ENCODE measurements around the gene CRISP1.

Gene CRISP1

GRCh38 chr6:49826743-49827406 is 39.5 kb downstream of the CRISP1 start:
- no peak for DNase-seq (ENCODE audit: low spot score)
- in situ Hi-C loops (cut with MboI; ENCODE audit: low sequenced_read_pairs, unreplicated experiment), result no loop called here
- TF ChIP-seq, protein P1, sequence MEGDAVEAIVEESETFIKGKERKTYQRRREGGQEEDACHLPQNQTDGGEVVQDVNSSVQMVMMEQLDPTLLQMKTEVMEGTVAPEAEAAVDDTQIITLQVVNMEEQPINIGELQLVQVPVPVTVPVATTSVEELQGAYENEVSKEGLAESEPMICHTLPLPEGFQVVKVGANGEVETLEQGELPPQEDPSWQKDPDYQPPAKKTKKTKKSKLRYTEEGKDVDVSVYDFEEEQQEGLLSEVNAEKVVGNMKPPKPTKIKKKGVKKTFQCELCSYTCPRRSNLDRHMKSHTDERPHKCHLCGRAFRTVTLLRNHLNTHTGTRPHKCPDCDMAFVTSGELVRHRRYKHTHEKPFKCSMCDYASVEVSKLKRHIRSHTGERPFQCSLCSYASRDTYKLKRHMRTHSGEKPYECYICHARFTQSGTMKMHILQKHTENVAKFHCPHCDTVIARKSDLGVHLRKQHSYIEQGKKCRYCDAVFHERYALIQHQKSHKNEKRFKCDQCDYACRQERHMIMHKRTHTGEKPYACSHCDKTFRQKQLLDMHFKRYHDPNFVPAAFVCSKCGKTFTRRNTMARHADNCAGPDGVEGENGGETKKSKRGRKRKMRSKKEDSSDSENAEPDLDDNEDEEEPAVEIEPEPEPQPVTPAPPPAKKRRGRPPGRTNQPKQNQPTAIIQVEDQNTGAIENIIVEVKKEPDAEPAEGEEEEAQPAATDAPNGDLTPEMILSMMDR (IDR thresholded peaks at IDR 0.05; ENCODE audit: borderline replicate concordance, control extremely low read depth, extremely low read depth, insufficient read depth, missing control alignments), result no peak

DNA sequence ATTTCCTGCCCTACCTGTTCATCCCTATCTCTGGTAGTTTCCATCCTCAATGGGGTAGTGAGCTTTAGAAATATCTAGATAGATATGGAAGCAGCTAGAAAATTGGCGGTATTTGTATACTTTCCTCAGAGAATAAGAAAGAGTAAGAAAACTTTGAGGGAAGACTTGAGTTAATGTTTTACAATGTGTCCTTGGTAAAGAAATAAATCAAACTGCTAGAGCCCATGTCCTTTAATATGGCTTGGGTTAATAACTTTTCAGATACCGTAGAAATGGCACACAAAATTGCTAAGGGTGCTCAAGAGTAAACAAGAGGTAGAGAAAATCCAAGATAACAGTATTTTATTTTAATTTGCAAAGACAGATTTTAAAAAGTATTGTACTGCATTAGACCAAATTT is 51.2 kb downstream of the CRISP1 start:
- TF ChIP-seq, protein P1 (IDR thresholded peaks at IDR 0.05; ENCODE audit: borderline replicate concordance, control extremely low read depth, extremely low read depth, insufficient read depth, missing control alignments), result no peak
- in situ Hi-C loops (cut with MboI; ENCODE audit: low sequenced_read_pairs, unreplicated experiment), result no loop called here

GRCh38 chr6:49813248-49813647 is 53.1 kb downstream of the CRISP1 start:
- in situ Hi-C loops (cut with MboI; ENCODE audit: low sequenced_read_pairs, unreplicated experiment), result no loop called here
- DNase-seq (ENCODE audit: low spot score), result no peak
- TF ChIP-seq, protein P1 (IDR thresholded peaks at IDR 0.05; ENCODE audit: borderline replicate concordance, control extremely low read depth, extremely low read depth, insufficient read depth, missing control alignments), result no peak

More for the DNA sequence above, 51.2 kb downstream of the CRISP1 start:
- no peak for DNase-seq (ENCODE audit: low spot score)

DNA sequence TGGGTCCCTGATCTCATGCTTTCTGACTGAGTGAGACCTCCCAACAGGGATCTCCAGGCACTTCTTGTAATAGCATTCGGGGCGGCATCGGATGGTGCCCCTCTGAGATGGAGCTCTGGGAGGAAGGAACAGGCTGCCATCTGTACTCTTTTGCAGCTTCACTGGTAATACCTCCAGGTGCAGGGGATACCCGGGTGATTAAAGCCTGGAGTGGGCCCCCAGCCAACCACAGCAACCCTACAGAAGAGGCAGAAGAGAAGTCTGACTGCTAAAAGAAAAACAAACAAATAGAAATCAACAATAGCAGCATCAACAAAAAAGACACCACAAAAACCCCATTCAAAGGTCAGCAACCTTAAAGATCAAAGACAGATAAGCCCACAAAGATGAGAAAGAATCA is 60.2 kb downstream of the CRISP1 start:
- TF ChIP-seq, protein P1 (IDR thresholded peaks at IDR 0.05; ENCODE audit: borderline replicate concordance, control extremely low read depth, extremely low read depth, insufficient read depth, missing control alignments), result no peak
- in situ Hi-C loops (cut with MboI; ENCODE audit: low sequenced_read_pairs, unreplicated experiment), result no loop called here
- no peak for DNase-seq (ENCODE audit: low spot score)

DNA sequence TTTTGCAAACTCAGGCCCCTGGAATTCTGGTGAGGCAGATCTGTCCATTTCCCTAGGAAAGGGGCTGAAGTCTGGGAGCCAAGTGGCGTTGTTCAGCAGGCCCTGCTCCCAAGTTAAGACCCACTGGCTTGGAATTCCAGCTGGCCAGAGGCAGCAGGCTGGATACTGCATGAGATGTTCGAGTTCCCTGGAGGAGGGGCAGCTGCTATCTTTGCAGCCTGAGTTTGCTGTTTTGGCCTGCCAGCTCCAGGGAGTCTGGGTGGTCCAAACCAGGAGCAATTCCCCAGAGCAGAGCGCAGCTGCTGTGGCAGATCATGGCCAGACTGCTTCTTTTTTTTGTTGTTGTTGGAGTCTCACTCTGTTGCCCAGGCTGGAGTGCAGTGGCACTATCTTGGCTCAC is 61.1 kb downstream of the CRISP1 start:
- in situ Hi-C loops (cut with MboI; ENCODE audit: low sequenced_read_pairs, unreplicated experiment), result no loop called here
- TF ChIP-seq, protein P1 (IDR thresholded peaks at IDR 0.05; ENCODE audit: borderline replicate concordance, control extremely low read depth, extremely low read depth, insufficient read depth, missing control alignments), result no peak
- DNase-seq (ENCODE audit: low spot score), result no peak

DNA sequence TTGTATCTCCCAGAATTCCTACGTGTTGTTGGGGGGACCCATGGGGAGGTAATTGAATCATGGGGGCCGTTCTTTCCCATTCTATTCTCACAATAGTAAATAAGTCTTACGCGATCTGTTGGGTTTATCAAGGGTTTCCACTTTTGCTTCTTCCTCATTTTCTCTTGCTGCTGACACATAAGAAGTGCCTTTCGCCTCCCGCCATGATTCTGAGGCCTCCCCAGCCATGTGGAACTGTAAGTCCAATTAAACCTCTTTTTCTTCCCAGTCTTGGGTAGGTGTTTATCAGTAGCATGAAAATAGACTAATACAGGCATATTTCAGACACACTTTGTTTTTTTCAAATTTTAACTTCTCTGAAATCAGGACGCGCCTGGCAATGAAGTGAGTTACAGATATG is 64.8 kb downstream of the CRISP1 start:
- TF ChIP-seq, protein P1 (IDR thresholded peaks at IDR 0.05; ENCODE audit: borderline replicate concordance, control extremely low read depth, extremely low read depth, insufficient read depth, missing control alignments), result no peak
- DNase-seq (ENCODE audit: low spot score), result no peak
- in situ Hi-C loops (cut with MboI; ENCODE audit: low sequenced_read_pairs, unreplicated experiment), result no loop called here
